HepG2 (cell line): ENCODE measurements around the gene TBL3. TPM values are rescaled to one million over a fixed set of nuclear protein-coding genes. Genes with fewer than 3 reads are reported as not detected.

Source experiments
- AFF4 ChIP-seq: sonication (generic); formaldehyde crosslinking; IDR thresholded peaks from 2 replicates; pipeline ENCODE4 v1.4.0; 2020; ENCODE audit warnings: missing genetic modification reagents
- ATF7-NPFF ChIP-seq: sonication (generic); formaldehyde crosslinking; IDR thresholded peaks from 2 replicates; pipeline ENCODE4 v1.8.1; 2023; ENCODE audit warnings: mild to moderate bottlenecking, low read depth, missing genetic modification reagents, moderate library complexity
- BCL3 ChIP-seq: sonication (generic); formaldehyde crosslinking; IDR thresholded peaks from 2 replicates; pipeline ENCODE4 v1.5.1; 2020; ENCODE audit warnings: mild to moderate bottlenecking, missing genetic modification reagents, moderate library complexity
- FOXJ3 ChIP-seq: sonication (generic); formaldehyde crosslinking; IDR thresholded peaks from 2 replicates; pipeline ENCODE4 v1.4.0; 2020; ENCODE audit warnings: missing genetic modification reagents, mild to moderate bottlenecking, borderline replicate concordance
- FOXO1 ChIP-seq: sonication (generic); formaldehyde crosslinking; IDR thresholded peaks from 2 replicates; pipeline ENCODE4 v1.4.0; 2020; ENCODE audit warnings: missing genetic modification reagents
- KAT2B ChIP-seq: fragments of 150-350 bp; IDR thresholded peaks from 2 replicates; pipeline ENCODE4 v1.6.1; 2014; ENCODE audit warnings: low read depth, low read length, borderline replicate concordance
- KLF6 ChIP-seq: IDR thresholded peaks from 2 replicates; pipeline ENCODE4 v1.8.0; 2016; ENCODE audit warnings: missing biosample characterization, missing genetic modification reagents
- MBNL3 ChIP-seq: fragments of 250-450 bp; sonication (Bioruptor Pico); conservative IDR thresholded peaks from 2 replicates; pipeline ENCODE4 v1.8.0; 2022; ENCODE audit warnings: mild to moderate bottlenecking, inconsistent platforms
- MED1 ChIP-seq: sonication (generic); formaldehyde crosslinking; IDR thresholded peaks from 2 replicates; pipeline ENCODE4 v1.4.0; 2020; ENCODE audit warnings: missing genetic modification reagents
- MNT ChIP-seq: fragments of 450-650 bp; IDR thresholded peaks from 2 replicates; pipeline ENCODE4 v1.6.1; 2016
- SNAPC4 ChIP-seq: sonication (generic); formaldehyde crosslinking; IDR thresholded peaks from 2 replicates; pipeline ENCODE4 v1.4.0; 2020; ENCODE audit warnings: mild to moderate bottlenecking, missing genetic modification reagents
- SUZ12 ChIP-seq: fragments of 150-350 bp; IDR thresholded peaks from 2 replicates; pipeline ENCODE4 v1.6.1; 2014; ENCODE audit warnings: low read depth, low read length
- ZMYM2 ChIP-seq: sonication (generic); formaldehyde crosslinking; IDR thresholded peaks from 2 replicates; pipeline ENCODE4 v1.8.0; 2022; ENCODE audit warnings: mild to moderate bottlenecking, missing genetic modification reagents
- ZNF577 ChIP-seq: sonication (generic); formaldehyde crosslinking; IDR thresholded peaks from 2 replicates; pipeline ENCODE4 v1.4.0; 2020; ENCODE audit warnings: mild to moderate bottlenecking, low read depth, missing genetic modification reagents, borderline replicate concordance
- ZNF749 ChIP-seq: sonication (generic); formaldehyde crosslinking; IDR thresholded peaks from 2 replicates; pipeline ENCODE4 v1.8.0; 2022; ENCODE audit warnings: mild to moderate bottlenecking, missing genetic modification reagents, moderate library complexity, borderline replicate concordance
- ZZZ3 ChIP-seq: sonication (generic); formaldehyde crosslinking; IDR thresholded peaks from 2 replicates; pipeline ENCODE4 v1.4.0; 2020; ENCODE audit warnings: missing genetic modification reagents, mild to moderate bottlenecking, borderline replicate concordance
- polyA plus RNA-seq, 8 experiments: library from polyadenylated mRNA; depleted of rRNA in 3 of 8; stranded (reverse) in 7 of 8; unstranded in 1 of 8; fragments of >200 nt; fragmentation: Illumina TruSeq in 4 of 8; extraction: Trizol in 4 of 8; gene quantifications; 2 replicates each; pipeline versions ENCODE4 v1.2.1 to v1.2.3, GENCODE V29; 2011 to 2016; ENCODE audit warnings: low read depth in 4 of 8, missing spikeins in 1 of 8, mixed read lengths in 1 of 8; ENCODE audit not compliant: insufficient read depth in 1 of 8
- total RNA-seq, 5 experiments: library from RNA; depleted of rRNA; stranded (reverse); fragments of >200 nt; fragmentation: Illumina TruSeq; extraction: Trizol; gene quantifications; 2 replicates each; pipeline ENCODE4 v1.2.3, GENCODE V29; 2016; ENCODE audit warnings: low read depth in 1 of 5

Gene TBL3
- total and polyA plus RNA-seq, 2 of the 13 experiments (the other 11 are each of a cell fraction or from before 2014, with no cell fraction given), result 16.8 to 38.0 TPM

GRCh38 chr16:1964506-1965395 lies 7.1 kb upstream of the TBL3 start, which contains the start of gene RPS2 (continued):
- TF ChIP-seq MNT (no peak), ZNF577 (no peak), KAT2B (no peak), ZNF749 (CRISPR knock-in tag) (0 out of 2 replicates have a peak, but pooled peaks have one; percentile 80), FOXO1 (no peak), MBNL3 (CRISPR knock-in tag) (no peak), SUZ12 (no peak), FOXJ3 (no peak; the same call in 1 of the 2 replicates), ZMYM2 (CRISPR knock-in tag) (no peak), KLF6 (CRISPR knock-in tag) (peak; percentile 91; the same call in 1 of the 2 replicates), ZZZ3 (CRISPR knock-in tag) (peak; percentile 90; the same call in 1 of the 2 replicates), AFF4 (peak; percentile 69; the same call in 1 of the 2 replicates), BCL3 (peak; percentile 49; the same call in 1 of the 2 replicates), MED1 (CRISPR knock-in tag) (peak; percentile 66), ATF7-NPFF (CRISPR knock-in tag) (peak; percentile 84), SNAPC4 (CRISPR knock-in tag) (peak; percentile 33; the same call in 1 of the 2 replicates)
